Measurements from ENCODE around the gene MND1.
"Not testable (repeated sequence)": the region's sequence is repeated elsewhere in the genome, so short reads cannot be mapped to it uniquely, and the experiment has no call there.

The MND1 gene

DNA sequence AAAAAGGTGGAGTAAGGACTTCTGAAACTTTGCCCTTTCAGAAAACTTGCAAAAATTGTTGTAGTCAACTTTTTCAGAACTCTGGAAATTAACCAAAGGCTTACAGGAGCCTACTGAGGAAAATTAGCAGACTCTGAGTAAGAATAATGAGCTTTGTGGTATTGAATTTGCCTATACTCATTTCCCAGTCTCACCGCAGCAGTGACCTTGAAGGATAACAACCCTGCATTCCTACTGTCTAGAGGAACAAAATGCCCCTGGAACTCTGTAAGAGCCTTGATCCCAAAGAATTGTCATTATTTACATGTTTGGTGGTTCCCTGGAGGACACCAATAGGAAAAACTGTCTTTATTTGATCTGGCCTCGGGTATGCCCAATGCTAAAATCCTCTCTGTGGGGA is 57.9 kb downstream of the MND1 start:
- no peaks in the 10 kb centered on the region for H3K9me3 Mint-ChIP-seq
- no peak overlapping the region for H3K27ac Mint-ChIP-seq
- peaks cover 11% of the 10 kb centered on the region for H3K36me3 Mint-ChIP-seq (ENCODE audit: low read depth)
- H3K27me3 Mint-ChIP-seq (ENCODE audit: low read depth), result no peaks in the 10 kb centered on the region
- no peak overlapping the region for H3K4me3 Mint-ChIP-seq
- H3K4me1 Mint-ChIP-seq (ENCODE audit: low read depth), result no peaks in the 10 kb centered on the region

DNA sequence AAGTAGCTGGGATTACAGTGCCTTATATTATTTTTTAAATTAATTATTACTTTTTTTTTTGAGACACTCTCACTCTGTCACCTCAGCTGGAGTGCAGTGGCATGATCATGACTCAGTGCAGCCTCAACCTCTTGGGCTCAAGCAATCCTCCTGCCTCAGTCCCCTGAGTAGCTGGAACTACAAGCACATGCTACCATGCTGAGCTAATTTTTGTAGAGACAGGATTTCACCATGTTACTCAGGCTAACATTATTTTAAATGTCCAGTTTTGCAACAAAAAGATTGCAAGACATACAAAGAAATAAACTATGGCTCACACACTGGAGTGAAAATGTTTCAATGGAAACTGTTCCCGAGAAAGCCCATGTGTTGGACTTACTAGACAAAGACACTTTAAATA is 59.2 kb downstream of the MND1 start:
- H3K9me3 Mint-ChIP-seq, result no peaks in the 10 kb centered on the region
- H3K27ac Mint-ChIP-seq, result no peak overlapping the region
- H3K27me3 Mint-ChIP-seq (ENCODE audit: low read depth), result no peaks in the 10 kb centered on the region
- H3K4me1 Mint-ChIP-seq (ENCODE audit: low read depth), result no peaks in the 10 kb centered on the region
- no peak overlapping the region for H3K4me3 Mint-ChIP-seq
- H3K36me3 Mint-ChIP-seq (ENCODE audit: low read depth), result peaks cover 11% of the 10 kb centered on the region

- Mint-ChIP-seq H3K27ac (no peak overlapping the region), H3K4me3 (no peak overlapping the region), H3K36me3 (ENCODE audit: low read depth) (peaks cover 7% of the 10 kb centered on the region), H3K4me1 (ENCODE audit: low read depth) (peaks cover 6% of the 10 kb centered on the region), H3K9me3 (no peaks in the 10 kb centered on the region), H3K27me3 (ENCODE audit: low read depth) (no peaks in the 10 kb centered on the region)
Measured at GRCh38 chr4:153407906-153408305, 63.4 kb downstream of the MND1 start.

DNA sequence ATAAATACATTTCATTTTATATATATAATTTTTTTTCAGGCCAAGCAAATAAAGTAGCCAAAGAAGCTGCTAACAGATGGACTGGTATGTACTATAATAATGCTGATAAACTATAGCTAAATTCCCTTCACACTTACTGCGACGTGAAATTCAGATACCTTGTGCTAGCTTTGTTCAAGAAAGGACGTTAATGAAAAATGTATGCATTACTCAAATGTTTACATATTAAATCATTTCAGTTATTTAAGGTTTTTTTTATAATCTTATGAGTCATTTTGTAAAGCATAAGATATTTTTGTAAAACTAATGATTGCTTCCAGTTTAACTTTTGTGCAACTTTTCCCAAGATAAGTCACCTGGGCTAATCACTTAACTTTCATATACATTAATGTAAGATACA is 64.4 kb downstream of the MND1 start:
- Mint-ChIP-seq H3K4me1 (ENCODE audit: low read depth) (peaks cover 6% of the 10 kb centered on the region), H3K36me3 (ENCODE audit: low read depth) (peaks cover 6% of the 10 kb centered on the region), H3K9me3 (no peaks in the 10 kb centered on the region), H3K27ac (no peak overlapping the region), H3K4me3 (no peak overlapping the region), H3K27me3 (ENCODE audit: low read depth) (no peaks in the 10 kb centered on the region)

DNA sequence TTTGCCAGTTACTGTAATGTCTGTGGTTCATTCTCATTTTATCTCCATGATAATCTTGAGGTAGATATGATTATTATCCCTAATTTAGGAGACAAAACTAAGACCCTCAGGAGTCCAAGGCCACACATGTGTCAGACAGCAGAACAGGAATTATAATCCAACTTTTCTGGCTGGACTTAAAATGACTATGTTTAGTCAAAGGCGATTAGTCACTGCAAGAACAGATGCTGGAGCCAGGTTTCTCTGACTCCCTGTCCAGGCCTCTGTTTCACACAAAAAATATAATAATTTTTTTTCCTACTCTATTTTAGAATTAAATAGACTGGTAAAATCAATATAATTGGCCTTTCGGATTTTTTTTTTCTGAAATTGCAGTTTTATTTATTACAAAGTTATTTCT is 64.9 kb downstream of the MND1 start:
- H3K4me1 Mint-ChIP-seq (ENCODE audit: low read depth), result peaks cover 6% of the 10 kb centered on the region
- H3K27ac Mint-ChIP-seq, result no peak overlapping the region
- H3K36me3 Mint-ChIP-seq (ENCODE audit: low read depth), result peaks cover 6% of the 10 kb centered on the region
- H3K27me3 Mint-ChIP-seq (ENCODE audit: low read depth), result no peaks in the 10 kb centered on the region
- H3K9me3 Mint-ChIP-seq, result no peaks in the 10 kb centered on the region
- H3K4me3 Mint-ChIP-seq, result no peak overlapping the region

GRCh38 chr4:153409924-153410501 is 65.5 kb downstream of the MND1 start:
- H3K36me3 Mint-ChIP-seq (ENCODE audit: low read depth), result peaks cover 6% of the 10 kb centered on the region
- H3K4me3 Mint-ChIP-seq, result no peak overlapping the region
- peaks cover 6% of the 10 kb centered on the region for H3K4me1 Mint-ChIP-seq (ENCODE audit: low read depth)
- H3K9me3 Mint-ChIP-seq, result no peaks in the 10 kb centered on the region
- no peak overlapping the region for H3K27ac Mint-ChIP-seq
- no peaks in the 10 kb centered on the region for H3K27me3 Mint-ChIP-seq (ENCODE audit: low read depth)

GRCh38 chr4:153413842-153414241 is 69.4 kb downstream of the MND1 start:
- Mint-ChIP-seq H3K27ac (no peak overlapping the region), H3K4me3 (no peak overlapping the region), H3K27me3 (ENCODE audit: low read depth) (no peaks in the 10 kb centered on the region), H3K4me1 (ENCODE audit: low read depth) (peaks cover 10% of the 10 kb centered on the region), H3K9me3 (no peaks in the 10 kb centered on the region), H3K36me3 (ENCODE audit: low read depth) (no peaks in the 10 kb centered on the region)

DNA sequence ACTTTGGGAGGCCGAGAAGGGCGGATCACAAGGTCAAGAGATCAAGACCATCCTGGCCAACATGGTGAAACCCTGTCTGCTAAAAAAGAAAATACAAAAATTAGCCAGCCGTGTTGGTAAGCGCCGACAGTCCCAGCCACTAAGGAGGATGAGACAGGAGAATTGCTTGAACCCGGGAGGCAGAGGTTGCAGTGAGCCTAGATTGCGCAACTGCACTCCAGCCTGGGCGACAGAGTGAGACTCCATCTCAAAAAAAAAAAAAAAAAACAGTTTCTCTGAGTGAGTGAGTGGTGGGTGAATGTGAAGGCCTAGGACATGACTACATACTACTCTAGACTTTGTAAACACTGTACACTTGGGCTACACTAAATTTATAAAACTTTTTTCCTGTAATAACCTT is 72.0 kb downstream of the MND1 start:
- not testable (repeated sequence) for H3K27ac Mint-ChIP-seq; H3K36me3 Mint-ChIP-seq (ENCODE audit: low read depth); H3K9me3 Mint-ChIP-seq; H3K27me3 Mint-ChIP-seq (ENCODE audit: low read depth); H3K4me3 Mint-ChIP-seq
- peaks cover 17% of the 10 kb centered on the region for H3K4me1 Mint-ChIP-seq (ENCODE audit: low read depth)

DNA sequence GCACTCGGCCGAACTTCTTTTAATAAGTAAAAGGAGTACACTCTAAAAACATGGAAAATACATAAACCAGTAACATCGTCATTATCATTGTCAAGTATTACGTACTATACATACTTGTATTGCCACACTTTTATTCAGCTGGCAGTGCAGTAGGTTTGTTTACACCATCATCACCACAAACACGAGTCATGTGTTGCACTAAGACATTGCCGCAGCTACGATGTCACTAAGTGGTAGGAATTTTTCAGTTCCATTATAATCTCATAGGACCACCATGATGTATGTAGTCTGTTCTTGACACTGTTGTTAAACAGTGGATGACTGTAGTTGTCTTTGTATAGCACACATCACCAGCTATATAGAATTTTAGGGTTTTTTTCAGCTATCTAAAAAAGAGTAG is 73.6 kb downstream of the MND1 start:
- Mint-ChIP-seq H3K4me1 (ENCODE audit: low read depth) (peaks cover 18% of the 10 kb centered on the region), H3K9me3 (no peaks in the 10 kb centered on the region), H3K27ac (no peak overlapping the region), H3K27me3 (ENCODE audit: low read depth) (no peaks in the 10 kb centered on the region), H3K4me3 (no peak overlapping the region), H3K36me3 (ENCODE audit: low read depth) (peaks cover 4% of the 10 kb centered on the region)

DNA sequence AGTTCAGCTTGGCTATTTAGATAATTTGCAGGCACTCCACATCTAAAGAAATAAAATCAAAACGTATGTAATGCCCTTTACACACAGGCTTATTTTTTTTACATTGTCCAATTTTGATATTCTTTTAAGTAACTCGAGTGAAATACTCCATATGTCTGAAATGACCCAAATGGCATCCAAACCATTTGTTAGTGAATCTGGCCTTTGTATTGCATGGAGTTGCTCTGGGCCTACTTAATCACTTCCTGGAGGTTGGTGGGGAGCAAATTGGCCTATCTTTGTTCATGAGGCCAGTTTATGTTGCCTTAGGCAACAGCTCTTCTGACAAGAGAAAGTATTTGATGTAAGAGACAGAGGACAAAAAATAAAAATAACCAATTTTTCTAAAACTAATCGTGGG is 74.1 kb downstream of the MND1 start:
- peaks cover 4% of the 10 kb centered on the region for H3K36me3 Mint-ChIP-seq (ENCODE audit: low read depth)
- H3K27ac Mint-ChIP-seq, result no peak overlapping the region
- H3K9me3 Mint-ChIP-seq, result no peaks in the 10 kb centered on the region
- no peak overlapping the region for H3K4me3 Mint-ChIP-seq
- H3K27me3 Mint-ChIP-seq (ENCODE audit: low read depth), result no peaks in the 10 kb centered on the region
- peaks cover 18% of the 10 kb centered on the region for H3K4me1 Mint-ChIP-seq (ENCODE audit: low read depth)

- peaks cover 18% of the 10 kb centered on the region for H3K4me1 Mint-ChIP-seq (ENCODE audit: low read depth)
- H3K4me3 Mint-ChIP-seq, result no peak overlapping the region
- H3K27me3 Mint-ChIP-seq (ENCODE audit: low read depth), result no peaks in the 10 kb centered on the region
- peaks cover 4% of the 10 kb centered on the region for H3K36me3 Mint-ChIP-seq (ENCODE audit: low read depth)
- H3K9me3 Mint-ChIP-seq, result no peaks in the 10 kb centered on the region
- no peak overlapping the region for H3K27ac Mint-ChIP-seq
Measured at GRCh38 chr4:153419029-153419428, 74.5 kb downstream of the MND1 start.

GRCh38 chr4:153419673-153420278 is 75.3 kb downstream of the MND1 start:
- H3K4me1 Mint-ChIP-seq (ENCODE audit: low read depth), result peaks cover 20% of the 10 kb centered on the region
- no peak overlapping the region for H3K27ac Mint-ChIP-seq
- no peaks in the 10 kb centered on the region for H3K9me3 Mint-ChIP-seq
- no peaks in the 10 kb centered on the region for H3K27me3 Mint-ChIP-seq (ENCODE audit: low read depth)
- H3K4me3 Mint-ChIP-seq, result no peak overlapping the region
- H3K36me3 Mint-ChIP-seq (ENCODE audit: low read depth), result peaks cover 4% of the 10 kb centered on the region

GRCh38 chr4:153420361-153420760 is 75.9 kb downstream of the MND1 start:
- H3K4me1 Mint-ChIP-seq (ENCODE audit: low read depth), result peaks cover 20% of the 10 kb centered on the region
- H3K9me3 Mint-ChIP-seq, result no peaks in the 10 kb centered on the region
- peaks cover 4% of the 10 kb centered on the region for H3K36me3 Mint-ChIP-seq (ENCODE audit: low read depth)
- no peaks in the 10 kb centered on the region for H3K27me3 Mint-ChIP-seq (ENCODE audit: low read depth)
- H3K4me3 Mint-ChIP-seq, result no peak overlapping the region
- no peak overlapping the region for H3K27ac Mint-ChIP-seq

GRCh38 chr4:153421941-153422340 is 77.5 kb downstream of the MND1 start:
- H3K36me3 Mint-ChIP-seq (ENCODE audit: low read depth), result peaks cover 4% of the 10 kb centered on the region
- H3K27ac Mint-ChIP-seq, result peak overlapping the region; percentile 41
- H3K9me3 Mint-ChIP-seq, result no peaks in the 10 kb centered on the region
- no peaks in the 10 kb centered on the region for H3K27me3 Mint-ChIP-seq (ENCODE audit: low read depth)
- H3K4me3 Mint-ChIP-seq, result no peak overlapping the region
- peaks cover 24% of the 10 kb centered on the region for H3K4me1 Mint-ChIP-seq (ENCODE audit: low read depth)

DNA sequence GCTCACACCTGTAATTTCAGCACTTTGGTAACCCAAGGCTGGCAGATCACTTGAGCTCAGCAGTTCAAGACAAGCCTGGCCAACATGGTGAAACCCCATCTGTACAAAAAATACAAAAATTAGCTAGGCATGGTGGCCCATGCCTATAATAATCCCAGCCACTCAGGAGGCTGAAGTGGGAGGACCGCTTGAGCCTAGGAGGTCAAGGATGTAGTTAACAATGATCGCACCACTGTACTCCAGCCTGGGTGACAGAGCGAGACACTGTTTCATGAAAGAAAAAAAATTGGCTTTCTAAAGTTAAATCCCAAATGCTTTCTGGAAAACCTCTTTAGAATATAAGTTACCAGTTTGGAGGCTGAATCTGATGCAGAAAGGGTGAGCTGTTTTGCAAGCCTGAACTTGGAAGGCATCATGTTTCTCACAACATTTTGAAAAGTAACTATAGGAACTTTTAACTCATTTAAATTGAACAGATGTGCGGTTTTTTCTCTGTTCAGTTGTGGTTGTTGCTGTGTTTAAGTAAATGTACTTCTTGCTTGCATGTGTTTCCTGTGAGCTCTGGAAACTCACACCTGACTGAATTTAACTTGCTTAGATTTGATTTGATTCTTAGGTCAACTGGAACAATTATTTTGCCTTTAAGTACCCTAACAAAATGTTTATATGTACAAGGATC is 81.9 kb downstream of the MND1 start:
- Mint-ChIP-seq H3K9me3 (no peaks in the 10 kb centered on the region), H3K27ac (peak overlapping the region; percentile 20), H3K36me3 (ENCODE audit: low read depth) (no peaks in the 10 kb centered on the region), H3K27me3 (ENCODE audit: low read depth) (no peaks in the 10 kb centered on the region), H3K4me3 (peak overlapping the region; percentile 17), H3K4me1 (ENCODE audit: low read depth) (peaks cover 36% of the 10 kb centered on the region)

Measured in T-helper 1 cell treated with Interleukin-12 subunit alpha and Interleukin-12 subunit beta and Interleukin-4 antibody, amounts not matched to agents 30 μg/mL and 1 μg/mL, for 36 hours (primary cell).